HepG2 (cell line): Measurements from ENCODE around the gene UAP1L1. TPM values are rescaled to one million over a fixed set of nuclear protein-coding genes. Genes with fewer than 3 reads are reported as not detected.
A peak's percentile ranks its signal among the peaks of the same experiment; 100 is the strongest.

Source experiments
- ADNP ChIP-seq: sonication (generic); formaldehyde crosslinking; IDR thresholded peaks from 2 replicates; pipeline ENCODE4 v1.4.0; 2020; ENCODE audit warnings: missing genetic modification reagents
- CREBL2 ChIP-seq: sonication (generic); formaldehyde crosslinking; IDR thresholded peaks from 2 replicates; pipeline ENCODE4 v1.8.1; 2023; ENCODE audit warnings: missing genetic modification reagents, mild to moderate bottlenecking, borderline replicate concordance
- DMTF1 ChIP-seq: sonication (generic); formaldehyde crosslinking; IDR thresholded peaks from 2 replicates; pipeline ENCODE4 v1.4.0; 2020; ENCODE audit warnings: mild to moderate bottlenecking, missing genetic modification reagents
- EHMT2 ChIP-seq: fragments of 200-600 bp; sonication (generic); IDR thresholded peaks from 2 replicates; pipeline ENCODE4 v1.7.0; 2017; ENCODE audit warnings: antibody characterized with exemption, low read depth, low read length, borderline replicate concordance
- ELF3 ChIP-seq: IDR thresholded peaks from 2 replicates; pipeline ENCODE4 v1.6.1; 2016; ENCODE audit warnings: missing genetic modification reagents, missing compliant biosample characterization
- LRRFIP1 ChIP-seq: sonication (generic); formaldehyde crosslinking; conservative IDR thresholded peaks from 2 replicates; pipeline ENCODE4 v1.4.0; 2020; ENCODE audit warnings: missing genetic modification reagents
- NFYB ChIP-seq: sonication (generic); formaldehyde crosslinking; IDR thresholded peaks from 2 replicates; pipeline ENCODE4 v1.4.0; 2020; ENCODE audit warnings: missing genetic modification reagents
- PAX8 ChIP-seq: sonication (generic); formaldehyde crosslinking; IDR thresholded peaks from 2 replicates; pipeline ENCODE4 v1.8.0; 2022; ENCODE audit warnings: mild to moderate bottlenecking, missing genetic modification reagents, borderline replicate concordance
- PAXIP1 ChIP-seq: sonication (generic); formaldehyde crosslinking; conservative IDR thresholded peaks from 2 replicates; pipeline ENCODE4 v1.4.0; 2020; ENCODE audit warnings: mild to moderate bottlenecking, missing genetic modification reagents, moderate library complexity
- SMYD3 ChIP-seq: sonication (generic); formaldehyde crosslinking; IDR thresholded peaks from 2 replicates; pipeline ENCODE4 v1.8.1; 2023; ENCODE audit warnings: mild to moderate bottlenecking, missing genetic modification reagents
- SRSF9 ChIP-seq: fragments of 200-400 bp; formaldehyde crosslinking; IDR thresholded peaks from 2 replicates; pipeline ENCODE4 v1.6.1; 2018; ENCODE audit warnings: borderline replicate concordance, mild to moderate bottlenecking, low read depth, low read length; ENCODE audit not compliant: insufficient read depth, poor library complexity, severe bottlenecking
- THAP11 ChIP-seq: IDR thresholded peaks from 2 replicates; pipeline ENCODE4 v1.6.1; 2016; ENCODE audit warnings: missing biosample characterization, missing genetic modification reagents
- TMF1 ChIP-seq: sonication (generic); formaldehyde crosslinking; IDR thresholded peaks from 2 replicates; pipeline ENCODE4 v1.8.1; 2022; ENCODE audit warnings: low read depth, missing genetic modification reagents
- ZC3H13 ChIP-seq: sonication (generic); formaldehyde crosslinking; IDR thresholded peaks from 2 replicates; pipeline ENCODE4 v1.8.1; 2023; ENCODE audit warnings: mild to moderate bottlenecking, missing genetic modification reagents, moderate library complexity
- ZNF225 ChIP-seq: sonication (generic); formaldehyde crosslinking; IDR thresholded peaks from 2 replicates; pipeline ENCODE4 v1.4.0; 2020; ENCODE audit warnings: mild to moderate bottlenecking, missing genetic modification reagents
- ZNF256 ChIP-seq: sonication (generic); formaldehyde crosslinking; conservative IDR thresholded peaks from 2 replicates; pipeline ENCODE4 v1.4.0; 2020; ENCODE audit warnings: missing genetic modification reagents
- ZNF383 ChIP-seq: sonication (generic); formaldehyde crosslinking; IDR thresholded peaks from 2 replicates; pipeline ENCODE4 v1.4.0; 2020; ENCODE audit warnings: missing genetic modification reagents, mild to moderate bottlenecking, borderline replicate concordance
- ZSCAN9 ChIP-seq: IDR thresholded peaks from 2 replicates; pipeline ENCODE4 v1.6.1; 2016; ENCODE audit warnings: borderline replicate concordance
- polyA plus RNA-seq, 8 experiments: library from polyadenylated mRNA; depleted of rRNA in 3 of 8; stranded (reverse) in 7 of 8; unstranded in 1 of 8; fragments of >200 nt; fragmentation: Illumina TruSeq in 4 of 8; extraction: Trizol in 4 of 8; gene quantifications; 2 replicates each; pipeline versions ENCODE4 v1.2.1 to v1.2.3, GENCODE V29; 2011 to 2016; ENCODE audit warnings: low read depth in 4 of 8, missing spikeins in 1 of 8, mixed read lengths in 1 of 8; ENCODE audit not compliant: insufficient read depth in 1 of 8
- total RNA-seq, 5 experiments: library from RNA; depleted of rRNA; stranded (reverse); fragments of >200 nt; fragmentation: Illumina TruSeq; extraction: Trizol; gene quantifications; 2 replicates each; pipeline ENCODE4 v1.2.3, GENCODE V29; 2016; ENCODE audit warnings: low read depth in 1 of 5
- TF ChIP-seq, protein P1 (sequence below): sonication (generic); formaldehyde crosslinking; conservative IDR thresholded peaks from 2 replicates; pipeline ENCODE4 v1.8.0; 2022; ENCODE audit warnings: low read depth, missing genetic modification reagents

The UAP1L1 gene
- total and polyA plus RNA-seq, 2 of the 13 experiments (the other 11 are each of a cell fraction or from before 2014, with no cell fraction given), result 5.4 to 6.4 TPM

DNA sequence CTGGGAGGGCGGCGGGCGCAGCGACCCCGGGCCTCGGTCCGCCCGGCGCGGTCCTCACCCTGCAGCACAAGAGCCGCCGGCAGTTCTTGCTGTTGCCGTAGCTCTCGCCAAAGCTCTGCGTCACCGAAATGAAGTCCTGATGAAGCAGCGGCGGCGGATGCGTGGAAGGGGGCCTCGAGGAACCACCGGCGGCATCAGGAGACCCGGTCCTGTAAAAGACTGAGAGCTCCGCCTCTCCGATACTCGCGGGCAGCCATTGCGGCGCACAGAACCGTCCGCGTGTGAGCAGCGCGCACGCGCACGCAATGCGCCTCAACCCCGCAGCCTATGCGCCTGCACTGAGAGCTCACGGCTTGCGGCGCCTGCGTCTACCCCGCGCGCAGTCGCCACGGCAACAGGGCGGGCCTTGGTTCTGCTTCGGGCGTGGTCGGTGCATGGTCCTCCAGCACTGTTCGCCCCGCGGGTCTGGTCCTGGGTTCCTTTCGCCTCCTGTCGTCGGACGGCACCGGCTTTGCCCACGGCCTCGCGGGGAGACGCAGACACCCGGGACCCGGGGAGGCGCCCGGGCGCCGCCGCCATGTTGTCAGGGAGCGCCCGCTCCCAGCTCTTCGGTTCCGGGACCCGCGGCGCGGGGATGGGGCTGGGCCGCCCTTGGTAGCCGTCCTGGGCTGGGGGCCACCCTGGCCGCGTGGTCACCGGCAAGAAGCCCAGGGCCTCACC, 52.3 kb downstream of the UAP1L1 start (continued):
- TF ChIP-seq PAX8 (CRISPR knock-in tag) (0 out of 2 replicates have a peak, but pooled peaks have one; percentile 43), ZC3H13 (CRISPR knock-in tag) (peak; percentile 81; the same call in 1 of the 2 replicates), SRSF9 (no peak), SMYD3 (CRISPR knock-in tag) (0 out of 2 replicates have a peak, but pooled peaks have one; percentile 36), EHMT2 (no peak), ZNF256 (CRISPR knock-in tag) (peak; percentile 32; the same call in 1 of the 2 replicates), ZNF225 (CRISPR knock-in tag) (peak; percentile 45; the same call in 1 of the 2 replicates), DMTF1 (CRISPR knock-in tag) (no peak), CREBL2 (CRISPR knock-in tag) (no peak; the same call in 1 of the 2 replicates), PAXIP1 (CRISPR knock-in tag) (peak; percentile 42; the same call in 1 of the 2 replicates), ZSCAN9 (CRISPR knock-in tag) (no peak; the same call in 1 of the 2 replicates), LRRFIP1 (CRISPR knock-in tag) (no peak), NFYB (CRISPR knock-in tag) (peak; percentile 65), ZNF383 (no peak), TMF1 (CRISPR knock-in tag) (no peak), ADNP (CRISPR knock-in tag) (no peak), THAP11 (CRISPR knock-in tag) (peak; percentile 80), ELF3 (CRISPR knock-in tag) (no peak)
- TF ChIP-seq, protein P1, sequence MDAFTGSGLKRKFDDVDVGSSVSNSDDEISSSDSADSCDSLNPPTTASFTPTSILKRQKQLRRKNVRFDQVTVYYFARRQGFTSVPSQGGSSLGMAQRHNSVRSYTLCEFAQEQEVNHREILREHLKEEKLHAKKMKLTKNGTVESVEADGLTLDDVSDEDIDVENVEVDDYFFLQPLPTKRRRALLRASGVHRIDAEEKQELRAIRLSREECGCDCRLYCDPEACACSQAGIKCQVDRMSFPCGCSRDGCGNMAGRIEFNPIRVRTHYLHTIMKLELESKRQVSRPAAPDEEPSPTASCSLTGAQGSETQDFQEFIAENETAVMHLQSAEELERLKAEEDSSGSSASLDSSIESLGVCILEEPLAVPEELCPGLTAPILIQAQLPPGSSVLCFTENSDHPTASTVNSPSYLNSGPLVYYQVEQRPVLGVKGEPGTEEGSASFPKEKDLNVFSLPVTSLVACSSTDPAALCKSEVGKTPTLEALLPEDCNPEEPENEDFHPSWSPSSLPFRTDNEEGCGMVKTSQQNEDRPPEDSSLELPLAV, result no peak
